HepG2 (cell line): Measurements from ENCODE around the gene ADAM29. TPM values are rescaled to one million over a fixed set of nuclear protein-coding genes. Genes with fewer than 3 reads are reported as not detected.

Experiments
- ATAC-seq: fragments of 200-7000 bp; cut with Tn5 transposase; 3 replicates; pipeline ENCODE4 v1.9.1; 2020; ENCODE audit warnings: mild to moderate bottlenecking, moderate library complexity
- BruUV-seq: library from RNA; stranded (reverse); fragments of 400-500 nt; replicated peaks from 2 replicates; lab custom pipeline; 2021; lab: Mats Ljungman, UMichigan
- CTCF ChIA-PET: fragments of 300-600 bp; formaldehyde crosslinking; extraction: SDS; loops from one replicate; lab custom pipeline; 2021; ENCODE audit warnings: low total read pairs, inconsistent platforms, low intra/inter-chr PET ratio; lab: Yijun Ruan, JAX
- POLR2A ChIA-PET: fragments of 350-600 bp; sonication (Branson Sonifier 250); formaldehyde crosslinking; loops from one replicate; lab custom pipeline; 2020; ENCODE audit warnings: antibody characterized with exemption, inconsistent platforms; lab: Yijun Ruan, JAX
- DNase-seq: peaks from one replicate; pipeline ENCODE4 v3.0.0-alpha.2; 2015; ENCODE audit warnings: low spot score
- FAIRE-seq: peaks from 3 replicates; lab custom pipeline; 2011; peaks lifted over from hg19 to GRCh38; lab: Jason Lieb, UNC
- H2AFZ ChIP-seq: one replicate; pipeline ENCODE4 v1.6.1; 2011; ENCODE audit warnings: low read length, inconsistent platforms
- H3K27ac ChIP-seq: fragments of 300-600 bp; 3 replicates; pipeline ENCODE4 v1.8.0; 2011; ENCODE audit warnings: mixed run types, mild to moderate bottlenecking, mixed read lengths, low read length, inconsistent platforms; ENCODE audit not compliant: insufficient read depth; ENCODE audit errors: extremely low read length
- H3K27me3 ChIP-seq, 2 experiments: fragments of 200-600 bp in 1 of 2; 2 replicates in 1 of 2; 3 replicates in 1 of 2; pipeline versions ENCODE4 v1.6.0 to v1.8.0; 2011; ENCODE audit warnings: low read length in 2 of 2, mild to moderate bottlenecking in 2 of 2, moderate library complexity in 2 of 2, inconsistent platforms in 1 of 2; ENCODE audit not compliant: insufficient read depth in 2 of 2, control insufficient read depth in 1 of 2
- H3K36me3 ChIP-seq, 2 experiments: fragments of 200-600 bp in 1 of 2; replicated peaks in 1 of 2; 2 replicates in 1 of 2; 3 replicates in 1 of 2; pipeline versions ENCODE4 v1.5.1 to v1.8.0; 2011; ENCODE audit warnings: low read length in 2 of 2, inconsistent platforms in 1 of 2; ENCODE audit not compliant: insufficient read depth in 2 of 2, control insufficient read depth in 1 of 2
- H3K4me1 ChIP-seq: 2 replicates; pipeline ENCODE4 v1.5.1; 2012; ENCODE audit warnings: low read length, inconsistent platforms; ENCODE audit not compliant: insufficient read depth
- H3K4me2 ChIP-seq: 2 replicates; pipeline ENCODE4 v1.6.0; 2011; ENCODE audit warnings: low read depth, low read length, inconsistent platforms
- H3K4me3 ChIP-seq, 3 experiments: fragments of 200-600 bp in 1 of 3; sonication (generic), shearing (Covaris generic) in 1 of 3; replicated peaks in 1 of 3; 2 replicates each; pipeline ENCODE4 v1.5.1; 2011 to 2016; ENCODE audit warnings: low read length in 3 of 3, inconsistent platforms in 2 of 3, low read depth in 2 of 3, mild to moderate bottlenecking in 2 of 3, control low read depth in 1 of 3, mixed read lengths in 1 of 3; ENCODE audit not compliant: insufficient read depth in 1 of 3
- H3K79me2 ChIP-seq: one replicate; pipeline ENCODE4 v1.6.1; 2011; ENCODE audit warnings: low read length, inconsistent platforms; ENCODE audit not compliant: insufficient read depth
- H3K9ac ChIP-seq: 2 replicates; pipeline ENCODE4 v1.6.0; 2011; ENCODE audit warnings: mild to moderate bottlenecking, low read depth, low read length, inconsistent platforms; ENCODE audit not compliant: insufficient read depth
- H3K9me3 ChIP-seq: 2 replicates; pipeline ENCODE4 v1.5.1; 2012; ENCODE audit warnings: mild to moderate bottlenecking, low read length
- H4K20me1 ChIP-seq: 2 replicates; pipeline ENCODE4 v1.6.0; 2011; ENCODE audit warnings: inconsistent platforms, mild to moderate bottlenecking, low read length, moderate library complexity; ENCODE audit not compliant: insufficient read depth
- DZIP1 ChIP-seq: sonication (generic); formaldehyde crosslinking; IDR thresholded peaks from 2 replicates; pipeline ENCODE4 v1.5.0; 2020; ENCODE audit warnings: mild to moderate bottlenecking, missing genetic modification reagents
- ELF3 ChIP-seq: IDR thresholded peaks from 2 replicates; pipeline ENCODE4 v1.6.1; 2016; ENCODE audit warnings: missing genetic modification reagents, missing compliant biosample characterization
- HNRNPK ChIP-seq: fragments of 200-400 bp; formaldehyde crosslinking; IDR thresholded peaks from 2 replicates; pipeline ENCODE4 v1.6.1; 2018; ENCODE audit warnings: low read length, low read depth, moderate library complexity, mild to moderate bottlenecking; ENCODE audit not compliant: poor library complexity, severe bottlenecking
- HNRNPUL1 ChIP-seq: fragments of 200-400 bp; formaldehyde crosslinking; IDR thresholded peaks from 2 replicates; pipeline ENCODE4 v1.6.1; 2017; ENCODE audit warnings: low read depth, mild to moderate bottlenecking, low read length, moderate library complexity
- NRL ChIP-seq: sonication (generic); formaldehyde crosslinking; IDR thresholded peaks from 2 replicates; pipeline ENCODE4 v1.5.0; 2020; ENCODE audit warnings: missing genetic modification reagents, mild to moderate bottlenecking, moderate library complexity, borderline replicate concordance
- PAX8 ChIP-seq: sonication (generic); formaldehyde crosslinking; IDR thresholded peaks from 2 replicates; pipeline ENCODE4 v1.8.0; 2022; ENCODE audit warnings: mild to moderate bottlenecking, missing genetic modification reagents, borderline replicate concordance
- PAXIP1 ChIP-seq: sonication (generic); formaldehyde crosslinking; conservative IDR thresholded peaks from 2 replicates; pipeline ENCODE4 v1.4.0; 2020; ENCODE audit warnings: mild to moderate bottlenecking, missing genetic modification reagents, moderate library complexity
- TAF1 ChIP-seq: sonication (generic); formaldehyde crosslinking; IDR thresholded peaks from 2 replicates; pipeline ENCODE4 v1.4.0; 2020; ENCODE audit warnings: missing genetic modification reagents
- THAP11 ChIP-seq: IDR thresholded peaks from 2 replicates; pipeline ENCODE4 v1.6.1; 2016; ENCODE audit warnings: missing biosample characterization, missing genetic modification reagents
- TRAFD1 ChIP-seq: sonication (generic); formaldehyde crosslinking; IDR thresholded peaks from 2 replicates; pipeline ENCODE4 v1.5.1; 2020; ENCODE audit warnings: missing genetic modification reagents, mild to moderate bottlenecking, borderline replicate concordance
- ZBTB37 ChIP-seq: sonication (generic); formaldehyde crosslinking; IDR thresholded peaks from 2 replicates; pipeline ENCODE4 v1.4.0; 2020; ENCODE audit warnings: mild to moderate bottlenecking, missing genetic modification reagents
- ZNF605 ChIP-seq: sonication (generic); formaldehyde crosslinking; IDR thresholded peaks from 2 replicates; pipeline ENCODE4 v1.8.0; 2022; ENCODE audit warnings: mild to moderate bottlenecking, missing genetic modification reagents
- ZNF713 ChIP-seq: sonication (generic); formaldehyde crosslinking; IDR thresholded peaks from 2 replicates; pipeline ENCODE4 v1.4.0; 2020; ENCODE audit warnings: mild to moderate bottlenecking, missing genetic modification reagents
- WGBS: methylation state at CpG from one replicate; pipeline ENCODE4 v1.1.6; 2017; ENCODE audit warnings: low lambda C conversion rate; 5-methylcytosine and 5-hydroxymethylcytosine counted together
- in situ Hi-C: cut with HindIII; loops from 2 replicates; pipeline ENCODE4 v1.10.0; 2017; ENCODE audit warnings: low pct_unique_long_range_greater_than_20kb; ENCODE audit not compliant: extremely low pct_ligation_motif_present
- intact Hi-C: fragments of 100-400 bp; cut with micrococcal nuclease; formaldehyde crosslinking; loops from one replicate; pipeline ENCODE4 v1.10.0; 2022; ENCODE audit not compliant: unreplicated experiment
- polyA plus RNA-seq, 8 experiments: library from polyadenylated mRNA; depleted of rRNA in 3 of 8; stranded (reverse) in 7 of 8; unstranded in 1 of 8; fragments of >200 nt; fragmentation: Illumina TruSeq in 4 of 8; extraction: Trizol in 4 of 8; gene quantifications; 2 replicates each; pipeline versions ENCODE4 v1.2.1 to v1.2.3, GENCODE V29; 2011 to 2016; ENCODE audit warnings: low read depth in 4 of 8, missing spikeins in 1 of 8, mixed read lengths in 1 of 8; ENCODE audit not compliant: insufficient read depth in 1 of 8
- total RNA-seq, 5 experiments: library from RNA; depleted of rRNA; stranded (reverse); fragments of >200 nt; fragmentation: Illumina TruSeq; extraction: Trizol; gene quantifications; 2 replicates each; pipeline ENCODE4 v1.2.3, GENCODE V29; 2016; ENCODE audit warnings: low read depth in 1 of 5

ADAM29 gene
- total and polyA plus RNA-seq, 2 of the 13 experiments (the other 11 are each of a cell fraction or from before 2014, with no cell fraction given), result not detected

- TF ChIP-seq PAXIP1 (CRISPR knock-in tag) (no peak), PAX8 (no peak), ZNF713 (CRISPR knock-in tag) (no peak), TAF1 (CRISPR knock-in tag) (no peak)
Measured at GRCh38 chr4:174930895-174931294, 12.7 kb downstream of the ADAM29 start (continued).

- in situ Hi-C loops (no loop called here), intact Hi-C loops (no loop called here)
- Histone ChIP-seq H3K9ac (no peak overlapping the region), H2AFZ (no peak overlapping the region), H3K4me1 (no peaks in the 10 kb centered on the region), H3K27ac (no peak overlapping the region), H3K36me3 (no peaks in the 10 kb centered on the region), H3K4me2 (no peak overlapping the region), H3K9me3 (peaks cover 21% of the 10 kb centered on the region), H3K4me3 (no peak overlapping the region), H3K79me2 (no peaks in the 10 kb centered on the region), H4K20me1 (no peaks in the 10 kb centered on the region), H3K27me3 (no peaks in the 10 kb centered on the region)
- WGBS, result 0% methylated on average over 1 of the region's 1 CpG
- FAIRE-seq (no peak), ATAC-seq (no peak), DNase-seq (no peak)
- ChIA-PET CTCF (no interaction called here), POLR2A (no interaction called here)
- no TSS peak for BruUV-seq
- no peak for TF ChIP-seq THAP11 (CRISPR knock-in tag)
- TF ChIP-seq ELF3, result no peak
- no peak for TF ChIP-seq DZIP1 (CRISPR knock-in tag)
- no peak for TF ChIP-seq ZBTB37 (CRISPR knock-in tag)
- no peak for TF ChIP-seq ZNF605
- TF ChIP-seq HNRNPUL1, result no peak
- no peak for TF ChIP-seq NRL (CRISPR knock-in tag)
- TF ChIP-seq HNRNPK, result no peak
- no peak for TF ChIP-seq TRAFD1 (CRISPR knock-in tag)
Measured at GRCh38 chr4:174933083-174933482, 14.9 kb downstream of the ADAM29 start.
